Stimulated activated CD8-positive, alpha-beta memory T cell treated with anti-CD3 and anti-CD28 coated beads, Interleukin-15, amount 100 ng/mL, for 4 hours (primary cell): Measurements from ENCODE around the gene CDC42BPG.
"Not testable (repeated sequence)": the region's sequence is repeated elsewhere in the genome, so short reads cannot be mapped to it uniquely, and the experiment has no call there.

ENCODE experiments used
- DNase-seq, 2 donors: peaks; one replicate each; pipeline ENCODE4 v3.0.0-alpha.2; 2020; ENCODE audit warnings: low read depth in 2 of 2

Gene CDC42BPG

DNA sequence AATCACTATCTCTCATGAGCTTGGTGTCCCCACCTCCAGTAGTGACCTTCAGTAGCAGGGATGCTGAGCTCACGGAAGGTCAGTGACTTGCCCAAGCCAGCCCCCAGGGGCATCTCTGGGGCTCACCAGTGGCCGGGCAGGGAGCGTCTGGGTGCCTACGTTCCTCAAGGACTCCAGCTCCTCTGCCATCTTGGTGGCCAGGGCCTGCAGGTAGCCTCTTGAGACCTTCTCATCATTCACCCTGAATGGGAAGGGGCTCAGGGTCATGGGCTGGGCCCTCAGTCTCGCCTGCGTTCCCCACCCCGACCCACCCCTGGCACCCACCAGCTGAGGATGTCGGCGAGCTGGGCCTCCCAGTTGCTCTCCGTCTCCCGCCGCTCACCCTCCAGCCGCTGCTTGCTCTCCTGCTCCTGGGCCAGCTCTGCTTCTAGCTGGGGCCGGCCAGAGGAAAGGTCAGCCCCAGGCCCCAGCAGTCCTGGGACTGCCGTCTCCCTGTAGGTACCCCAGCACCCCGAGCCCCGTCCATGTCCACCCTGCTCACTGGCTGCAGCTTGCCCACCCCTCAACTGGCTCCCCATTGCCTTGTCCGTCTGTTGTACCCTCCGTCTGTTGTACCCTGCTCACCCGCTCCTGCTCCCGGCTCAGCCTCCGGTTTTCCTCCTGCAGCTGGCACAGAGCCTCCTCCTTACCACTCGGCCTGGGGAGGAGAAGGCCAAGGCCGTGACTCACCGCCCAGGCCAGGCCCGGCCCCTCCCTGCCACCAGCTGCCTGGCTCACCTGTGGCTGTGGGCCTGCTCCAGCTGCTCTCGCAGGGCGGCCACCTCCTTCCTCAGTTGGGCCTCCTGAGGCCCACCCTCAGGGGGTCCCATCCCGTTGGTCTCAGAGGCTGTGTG, 9.5 kb downstream of the CDC42BPG start:
- DNase-seq = no peak

GRCh38 chr11:64834031-64834722, 10.3 kb downstream of the CDC42BPG start:
- DNase-seq = no peak

- DNase-seq = no peak
These were observed 10.9 kb downstream of the CDC42BPG start for GRCh38 chr11:64833509-64833908.

GRCh38 chr11:64833198-64833502, 11.3 kb downstream of the CDC42BPG start:
- DNase-seq = no peak

DNA sequence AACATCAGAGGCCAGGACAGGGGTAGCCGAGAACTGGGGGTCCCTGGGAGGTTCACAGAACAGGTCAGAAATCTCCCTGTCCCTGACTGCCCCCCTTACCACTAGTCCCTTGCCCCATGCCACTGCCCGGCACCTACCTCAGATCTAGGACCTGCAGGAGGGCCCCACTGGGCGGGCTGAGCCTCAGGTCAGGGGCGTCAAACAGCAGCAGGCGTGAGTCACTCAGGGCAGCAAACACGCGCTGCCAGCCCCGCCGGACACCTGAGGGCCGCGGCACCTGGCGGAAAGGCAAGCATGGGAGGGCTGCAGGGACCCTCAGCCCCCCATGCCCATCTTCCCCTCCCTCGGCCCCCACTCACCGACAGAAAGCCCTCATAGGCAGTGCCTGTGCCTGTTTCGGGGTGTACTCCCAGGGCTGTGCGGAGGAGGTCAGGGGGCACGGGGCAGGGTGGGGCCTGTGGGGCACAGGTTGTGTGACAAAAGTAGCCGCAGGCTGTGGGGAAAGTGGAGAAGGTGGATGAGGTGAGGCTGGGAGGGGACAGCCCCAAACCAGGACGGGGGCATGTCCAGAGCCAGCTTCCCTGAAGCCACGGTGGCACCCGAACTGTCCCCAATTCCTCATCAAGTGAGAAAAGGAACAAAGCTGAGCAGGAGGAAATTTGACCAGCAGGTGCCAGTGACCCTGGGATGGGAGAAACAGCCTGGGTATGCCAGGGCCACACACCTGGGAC, 11.8 kb downstream of the CDC42BPG start:
- no peak for DNase-seq

- DNase-seq = no peak
These were observed 13.0 kb downstream of the CDC42BPG start for GRCh38 chr11:64831411-64831891.

DNA sequence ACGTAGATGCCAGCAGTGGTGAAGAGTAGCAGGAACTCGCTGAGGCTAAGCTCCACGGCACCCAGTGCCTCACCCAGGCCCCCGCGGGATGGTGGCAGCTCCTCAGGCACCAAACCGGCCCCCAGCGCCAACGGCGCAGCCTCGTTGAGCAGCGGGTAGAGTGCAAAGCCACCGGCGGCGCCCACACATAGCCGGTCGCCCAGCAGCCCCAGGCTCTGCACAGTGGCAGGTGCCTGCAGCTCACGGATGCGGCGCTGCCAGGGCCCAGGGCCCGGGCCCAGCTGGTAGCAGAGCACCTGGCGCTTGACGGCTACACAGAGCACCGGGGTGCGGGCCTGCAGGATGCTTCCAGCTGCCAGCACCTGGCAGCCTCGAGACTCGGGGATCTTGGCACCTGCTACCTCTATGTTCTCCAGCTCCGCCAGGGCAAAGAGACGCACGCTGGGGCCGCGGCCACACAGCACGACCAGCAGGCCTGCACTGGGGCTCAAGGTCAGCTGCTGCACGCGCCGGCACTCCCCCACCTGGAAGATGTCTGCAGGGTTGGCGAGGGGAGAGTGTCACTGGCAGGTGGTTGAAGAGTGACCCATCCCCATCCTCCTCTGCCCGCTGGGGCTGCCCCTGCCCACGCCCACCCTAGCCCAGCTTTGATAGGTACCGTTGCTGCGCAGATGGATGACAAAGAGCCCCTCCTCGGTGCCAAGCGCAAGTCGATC, 14.8 kb downstream of the CDC42BPG start:
- no peak for DNase-seq

GRCh38 chr11:64827451-64827839, 17.0 kb downstream of the CDC42BPG start:
- DNase-seq = no peak

GRCh38 chr11:64826578-64827450, 17.6 kb downstream of the CDC42BPG start:
- no peak for DNase-seq

- no peak for DNase-seq
These were observed 18.4 kb downstream of the CDC42BPG start for GRCh38 chr11:64826062-64826461.

GRCh38 chr11:64823568-64824119, 20.8 kb downstream of the CDC42BPG start:
- DNase-seq = no peak

- DNase-seq = no peak
These were observed 27.0 kb downstream of the CDC42BPG start for GRCh38 chr11:64817476-64817875.

DNA sequence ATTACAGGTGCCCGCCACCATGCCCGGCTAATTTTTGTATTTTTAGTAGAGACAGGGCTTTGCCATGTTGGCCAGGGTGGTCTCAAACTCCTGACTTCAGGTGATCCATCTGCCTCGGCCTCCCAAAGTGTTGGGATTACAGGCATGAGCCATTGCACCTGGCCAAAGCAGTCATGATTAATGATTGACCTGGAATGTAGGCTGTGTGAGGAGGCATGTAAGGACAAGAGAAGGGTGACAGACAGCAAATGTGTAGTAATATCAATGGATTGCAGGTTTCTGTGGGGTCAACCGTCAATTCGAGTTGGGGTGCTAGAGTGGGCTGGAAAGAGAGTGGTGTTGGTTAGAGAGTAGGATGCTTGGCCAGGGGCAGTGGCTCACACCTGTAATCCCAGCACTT, 29.0 kb downstream of the CDC42BPG start:
- not testable (repeated sequence) for DNase-seq

GRCh38 chr11:64814712-64815187, 29.7 kb downstream of the CDC42BPG start:
- DNase-seq = no peak

DNA sequence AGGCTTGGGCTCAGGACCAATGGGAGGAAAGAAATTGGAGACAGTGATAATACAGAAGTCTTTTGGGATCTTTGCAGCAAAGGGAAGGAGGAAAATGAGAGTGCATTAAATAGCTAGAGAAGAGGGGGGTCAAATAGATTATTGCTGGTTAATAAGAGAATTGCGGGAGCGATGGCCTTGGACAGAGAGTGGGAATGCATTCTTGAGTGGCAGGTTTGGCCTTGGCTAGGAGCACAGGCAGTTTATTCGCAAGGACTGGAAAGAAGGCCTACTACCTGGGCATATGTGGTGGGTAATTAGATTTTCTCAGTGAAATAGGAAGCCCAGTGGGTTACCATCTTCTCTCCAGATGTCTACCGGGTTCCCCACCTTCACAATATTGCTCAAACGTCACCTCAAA, 30.6 kb downstream of the CDC42BPG start:
- no peak for DNase-seq

GRCh38 chr11:64810891-64811272, 33.6 kb downstream of the CDC42BPG start:
- peak in 1 of 2 donors; percentile 27 for DNase-seq

DNA sequence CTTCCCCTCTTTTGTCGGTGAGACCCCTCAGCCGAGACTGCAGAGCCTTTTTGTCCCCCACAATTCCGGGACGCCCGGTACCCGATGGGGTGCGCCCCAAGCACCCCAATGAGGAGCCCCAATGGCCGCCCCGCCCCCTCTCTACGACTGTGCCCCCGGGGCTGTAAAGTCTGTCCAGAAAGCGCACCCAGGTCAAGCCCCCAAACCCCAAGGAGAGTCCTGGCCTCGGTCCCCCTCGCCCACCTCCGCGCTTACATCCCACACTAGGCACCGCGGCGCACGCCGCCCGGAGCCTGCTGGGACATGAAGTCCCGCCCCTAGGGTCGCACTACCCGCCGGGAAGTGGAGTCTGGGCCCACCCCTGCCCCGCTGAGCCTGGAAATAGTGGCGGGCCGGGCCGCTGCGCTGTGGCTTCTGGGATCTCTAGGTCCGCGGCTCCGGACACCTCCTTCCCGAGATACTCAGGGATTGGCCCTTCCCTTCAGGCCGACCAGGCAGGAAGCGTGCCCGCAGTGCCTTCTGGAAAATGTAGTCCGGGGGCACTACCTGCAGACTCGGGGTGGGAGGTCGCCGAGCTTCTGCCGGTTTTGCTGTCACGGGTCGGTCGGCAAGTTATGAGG, 34.1 kb downstream of the CDC42BPG start, which contains the start of gene MEN1:
TSS of gene MEN1 (minus strand) at position 281 of the 620 bp plus-strand sequence. CDS start 442 bp downstream, outside the sequence.
- DNase-seq = peak; percentile 47 to 56

- no peak for DNase-seq
These were observed 34.6 kb downstream of the CDC42BPG start for GRCh38 chr11:64809781-64810241.

DNA sequence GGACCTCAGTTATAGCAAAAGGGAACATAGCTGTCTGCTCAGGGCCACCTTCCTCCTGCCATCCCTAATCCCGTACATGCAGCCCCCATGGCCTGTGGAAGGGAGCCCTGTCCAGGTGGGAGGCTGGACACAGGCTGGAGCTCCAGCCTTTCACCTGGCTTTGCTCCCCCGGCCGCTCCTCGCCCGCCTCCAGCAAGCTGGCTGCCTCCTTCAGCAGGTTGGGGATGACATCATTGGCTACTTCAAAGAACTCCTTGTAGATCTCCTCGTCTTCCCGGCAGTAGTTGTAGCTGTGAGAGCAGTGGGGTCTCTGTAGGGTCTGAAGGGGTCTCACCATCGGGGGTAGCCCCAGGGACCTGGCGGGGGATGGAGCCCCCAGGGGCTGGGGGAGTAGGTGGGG, 39.0 kb downstream of the CDC42BPG start:
- no peak for DNase-seq
